A673 (cell line): ENCODE data around the gene WDR43. TPM values are rescaled to one million over a fixed set of nuclear protein-coding genes. Genes with fewer than 3 reads are reported as not detected.

Source experiments
- BruUV-seq: library from RNA; stranded (reverse); fragments of 400-500 nt; replicated peaks from 2 replicates; lab custom pipeline; 2021; lab: Mats Ljungman, UMichigan
- CTCF ChIA-PET: fragments of 300-600 bp; sonication (Branson Sonifier 250); formaldehyde crosslinking; loops from one replicate; lab custom pipeline; 2022; ENCODE audit warnings: antibody characterized with exemption; lab: Charles Lee
- POLR2A ChIA-PET: fragments of 300-600 bp; sonication (Branson Sonifier 250); formaldehyde crosslinking; loops from one replicate; lab custom pipeline; 2022; ENCODE audit warnings: antibody characterized with exemption; ENCODE audit not compliant: low non-redundant PET; lab: Charles Lee
- DNase-seq: peaks from one replicate; pipeline ENCODE4 v3.0.0-alpha.2; 2015; ENCODE audit warnings: low spot score
- H3K27ac ChIP-seq: fragments of 200-600 bp; sonication (generic); 2 replicates; pipeline ENCODE4 v1.5.1; 2016; ENCODE audit warnings: mixed run types, low read depth, mild to moderate bottlenecking, mixed read lengths, antibody characterized with exemption, low read length; ENCODE audit not compliant: poor library complexity, severe bottlenecking
- H3K27me3 ChIP-seq: fragments of 200-600 bp; sonication (generic); replicated peaks from 2 replicates; pipeline ENCODE4 v1.6.1; 2017; ENCODE audit warnings: mixed run types, low read depth, mild to moderate bottlenecking, mixed read lengths, antibody characterized with exemption, low read length; ENCODE audit not compliant: insufficient read depth, poor library complexity
- H3K36me3 ChIP-seq: fragments of 200-600 bp; sonication (generic); 2 replicates; pipeline ENCODE4 v1.6.1; 2016; ENCODE audit warnings: mixed run types, mild to moderate bottlenecking, mixed read lengths, antibody characterized with exemption, low read length; ENCODE audit not compliant: insufficient read depth, poor library complexity, severe bottlenecking
- H3K4me1 ChIP-seq: fragments of 200-600 bp; sonication (generic); 2 replicates; pipeline ENCODE4 v1.6.1; 2017; ENCODE audit warnings: mixed run types, mild to moderate bottlenecking, mixed read lengths, antibody characterized with exemption, low read length; ENCODE audit not compliant: insufficient read depth, poor library complexity, severe bottlenecking
- H3K4me3 ChIP-seq: fragments of 200-600 bp; sonication (generic); 2 replicates; pipeline ENCODE4 v1.5.1; 2016; ENCODE audit warnings: low read depth, mixed run types, mild to moderate bottlenecking, mixed read lengths, low read length; ENCODE audit not compliant: poor library complexity, severe bottlenecking
- H3K9me3 ChIP-seq: fragments of 200-600 bp; sonication (generic); 2 replicates; pipeline ENCODE4 v1.6.1; 2016; ENCODE audit warnings: mixed run types, low read depth, mild to moderate bottlenecking, mixed read lengths, antibody characterized with exemption, low read length; ENCODE audit not compliant: poor library complexity, severe bottlenecking
- EZH2 ChIP-seq: fragments of 200-600 bp; sonication (generic); IDR thresholded peaks from 2 replicates; pipeline ENCODE4 v1.6.1; 2017; ENCODE audit warnings: borderline replicate concordance, low read depth, mild to moderate bottlenecking, mixed read lengths, antibody characterized with exemption, low read length; ENCODE audit not compliant: poor library complexity, severe bottlenecking
- intact Hi-C: fragments of 100-400 bp; cut with micrococcal nuclease; formaldehyde crosslinking; loops from one replicate; pipeline ENCODE4 v1.10.0; 2022; ENCODE audit not compliant: unreplicated experiment
- total RNA-seq: library from RNA; stranded (reverse); gene quantifications from 2 replicates; pipeline ENCODE4 v1.2.3, GENCODE V29; 2021
- TF ChIP-seq, protein P1 (sequence below): fragments of 300-800, 200-600 bp; sonication (generic); conservative IDR thresholded peaks from 2 replicates; pipeline ENCODE4 v1.5.1; 2017; ENCODE audit warnings: low read depth, mild to moderate bottlenecking, antibody characterized with exemption, low read length, moderate library complexity, mixed read lengths

Gene WDR43
- total RNA-seq, 1 experiment from 2014 or later, result 145 TPM

DNA sequence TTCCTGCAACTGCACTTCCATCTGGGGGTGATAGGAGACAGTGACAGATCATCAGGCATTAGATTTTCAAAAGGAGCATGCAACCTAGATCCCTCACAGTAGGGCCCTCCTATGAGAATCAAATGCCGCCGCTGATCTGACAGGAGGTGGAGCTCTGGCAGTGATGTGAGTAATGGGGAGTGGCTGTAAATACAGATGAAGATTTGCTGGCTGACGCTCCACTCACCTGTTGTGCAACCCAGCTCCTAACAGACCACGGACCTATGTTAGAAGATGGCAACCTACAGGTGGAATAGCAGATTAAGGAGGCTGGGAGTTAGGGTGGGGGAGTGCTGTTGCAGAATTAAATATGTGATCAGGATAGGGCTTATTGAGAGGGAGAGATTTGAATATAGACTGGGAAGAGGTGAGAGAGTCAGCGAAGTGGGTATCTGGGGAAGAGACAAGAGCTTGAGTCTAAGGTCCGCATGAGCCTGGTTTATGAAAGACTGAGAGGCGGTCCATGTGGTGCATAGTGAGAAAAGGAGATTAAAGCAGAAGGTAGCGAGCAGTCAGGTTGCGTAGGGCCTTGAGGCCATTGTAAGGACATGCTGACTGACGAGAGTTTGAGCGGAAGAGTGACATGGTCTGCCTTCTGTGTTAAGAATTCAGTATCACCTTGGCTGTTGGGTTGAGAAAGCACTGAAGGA lies 55.3 kb downstream of the WDR43 start:
- no peak for TF ChIP-seq EZH2
- TF ChIP-seq, protein P1, sequence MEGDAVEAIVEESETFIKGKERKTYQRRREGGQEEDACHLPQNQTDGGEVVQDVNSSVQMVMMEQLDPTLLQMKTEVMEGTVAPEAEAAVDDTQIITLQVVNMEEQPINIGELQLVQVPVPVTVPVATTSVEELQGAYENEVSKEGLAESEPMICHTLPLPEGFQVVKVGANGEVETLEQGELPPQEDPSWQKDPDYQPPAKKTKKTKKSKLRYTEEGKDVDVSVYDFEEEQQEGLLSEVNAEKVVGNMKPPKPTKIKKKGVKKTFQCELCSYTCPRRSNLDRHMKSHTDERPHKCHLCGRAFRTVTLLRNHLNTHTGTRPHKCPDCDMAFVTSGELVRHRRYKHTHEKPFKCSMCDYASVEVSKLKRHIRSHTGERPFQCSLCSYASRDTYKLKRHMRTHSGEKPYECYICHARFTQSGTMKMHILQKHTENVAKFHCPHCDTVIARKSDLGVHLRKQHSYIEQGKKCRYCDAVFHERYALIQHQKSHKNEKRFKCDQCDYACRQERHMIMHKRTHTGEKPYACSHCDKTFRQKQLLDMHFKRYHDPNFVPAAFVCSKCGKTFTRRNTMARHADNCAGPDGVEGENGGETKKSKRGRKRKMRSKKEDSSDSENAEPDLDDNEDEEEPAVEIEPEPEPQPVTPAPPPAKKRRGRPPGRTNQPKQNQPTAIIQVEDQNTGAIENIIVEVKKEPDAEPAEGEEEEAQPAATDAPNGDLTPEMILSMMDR, result no peak
- Histone ChIP-seq H3K9me3 (peaks cover 11% of the 10 kb centered on the region), H3K4me3 (no peak overlapping the region), H3K36me3 (peaks cover 49% of the 10 kb centered on the region), H3K27ac (no peak overlapping the region), H3K27me3 (no peaks in the 10 kb centered on the region), H3K4me1 (peaks cover 3% of the 10 kb centered on the region)
- BruUV-seq, result no TSS peak
- intact Hi-C loops, result no loop called here
- ChIA-PET POLR2A (no interaction called here), CTCF (no interaction called here)
- no peak for DNase-seq

GRCh38 chr2:28950941-28951630 lies 56.6 kb downstream of the WDR43 start:
- peaks cover 11% of the 10 kb centered on the region for H3K9me3 ChIP-seq
- POLR2A ChIA-PET, result no interaction called here
- no peaks in the 10 kb centered on the region for H3K27me3 ChIP-seq
- CTCF ChIA-PET, result no interaction called here
- H3K36me3 ChIP-seq, result peaks cover 36% of the 10 kb centered on the region
- peaks cover 6% of the 10 kb centered on the region for H3K4me1 ChIP-seq
- intact Hi-C loops, result no loop called here
- H3K27ac ChIP-seq, result peak overlapping the region; percentile 19
- BruUV-seq, result no TSS peak
- H3K4me3 ChIP-seq, result no peak overlapping the region
- DNase-seq, result peak; percentile 61
- TF ChIP-seq EZH2, result no peak
- TF ChIP-seq, protein P1, result no peak

- Histone ChIP-seq H3K9me3 (peaks cover 11% of the 10 kb centered on the region), H3K4me1 (peaks cover 12% of the 10 kb centered on the region), H3K27ac (peak overlapping the region; percentile 19), H3K36me3 (peaks cover 25% of the 10 kb centered on the region), H3K4me3 (no peak overlapping the region), H3K27me3 (no peaks in the 10 kb centered on the region)
- no TSS peak for BruUV-seq
- TF ChIP-seq, protein P1, result no peak
- no peak for TF ChIP-seq EZH2
- ChIA-PET POLR2A (no interaction called here), CTCF (no interaction called here)
- DNase-seq, result no peak
- intact Hi-C loops, result no loop called here
These were observed 57.7 kb downstream of the WDR43 start for GRCh38 chr2:28951910-28952835.
